H1 (cell line): ENCODE results near the gene INO80C. TPM values are rescaled to one million over a fixed set of nuclear protein-coding genes. Genes with fewer than 3 reads are reported as not detected.

Experiments
- CTCF ChIA-PET: fragments of 300-600 bp; sonication (Branson Sonifier 250); formaldehyde crosslinking; loops from one replicate; lab custom pipeline; 2021; ENCODE audit not compliant: partially characterized antibody; lab: Charles Lee
- POLR2A ChIA-PET: fragments of 300-600 bp; sonication (Branson Sonifier 250); formaldehyde crosslinking; loops from one replicate; lab custom pipeline; 2021; ENCODE audit warnings: inconsistent platforms; ENCODE audit not compliant: partially characterized antibody; lab: Charles Lee
- DNase-seq, 2 experiments: peaks; one replicate each; pipeline versions ENCODE4 v3.0.0 to v3.0.0-alpha.2; 2010 to 2022; ENCODE audit warnings: low spot score in 2 of 2, low read depth in 1 of 2, mixed read lengths in 1 of 2
- FAIRE-seq: peaks from 2 replicates; lab custom pipeline; 2011; peaks lifted over from hg19 to GRCh38; lab: Jason Lieb, UNC
- H2AFZ ChIP-seq: 2 replicates; pipeline ENCODE4 v1.8.1; 2012; ENCODE audit warnings: low read length, inconsistent platforms
- H2AK5ac ChIP-seq: 2 replicates; pipeline ENCODE4 v1.6.1; 2013; ENCODE audit warnings: low read depth, low read length
- H2BK120ac ChIP-seq: replicated peaks from 2 replicates; pipeline ENCODE3; 2013; ENCODE audit warnings: low read depth, low read length, inconsistent platforms
- H2BK12ac ChIP-seq: 2 replicates; pipeline ENCODE4 v1.6.1; 2013; ENCODE audit warnings: low read depth, low read length
- H2BK15ac ChIP-seq: 2 replicates; pipeline ENCODE4 v1.6.1; 2013; ENCODE audit warnings: low read length
- H2BK20ac ChIP-seq: 2 replicates; pipeline ENCODE4 v1.6.1; 2013; ENCODE audit warnings: low read length
- H2BK5ac ChIP-seq: 2 replicates; pipeline ENCODE4 v1.6.1; 2013; ENCODE audit warnings: low read depth, low read length
- H3K14ac ChIP-seq: 2 replicates; pipeline ENCODE4 v1.6.1; 2013; ENCODE audit warnings: inconsistent platforms; ENCODE audit not compliant: insufficient read length
- H3K18ac ChIP-seq: 2 replicates; pipeline ENCODE4 v1.6.1; 2013; ENCODE audit warnings: low read length; ENCODE audit errors: extremely low read depth
- H3K23ac ChIP-seq: 2 replicates; pipeline ENCODE4 v1.6.1; 2013; ENCODE audit warnings: inconsistent platforms; ENCODE audit not compliant: insufficient read length
- H3K23me2 ChIP-seq: 2 replicates; pipeline ENCODE4 v1.6.1; 2013; ENCODE audit warnings: low read depth, low read length
- H3K27ac ChIP-seq: 2 replicates; pipeline ENCODE4 v1.6.1; 2011; ENCODE audit warnings: low read depth, low read length, inconsistent platforms
- H3K27me3 ChIP-seq, 4 experiments: replicated peaks in 1 of 4; 1 replicate in 1 of 4; 2 replicates in 3 of 4; pipeline versions ENCODE4 v1.6.1 to v1.8.1; 2011 to 2013; ENCODE audit warnings: low read length in 3 of 4, mild to moderate bottlenecking in 3 of 4, inconsistent platforms in 2 of 4, mixed read lengths in 2 of 4, moderate library complexity in 1 of 4; ENCODE audit not compliant: control insufficient read depth in 3 of 4, insufficient read depth in 3 of 4; ENCODE audit errors: extremely low read depth in 1 of 4
- H3K36me3 ChIP-seq, 4 experiments: 2 replicates each; pipeline versions ENCODE4 v1.6.1 to v1.8.1; 2011 to 2013; ENCODE audit warnings: mild to moderate bottlenecking in 4 of 4, low read length in 3 of 4, moderate library complexity in 2 of 4, control low read depth in 1 of 4, inconsistent platforms in 1 of 4; ENCODE audit not compliant: insufficient read depth in 4 of 4, control insufficient read depth in 2 of 4
- H3K4ac ChIP-seq: replicated peaks from 2 replicates; pipeline ENCODE3; 2013; ENCODE audit warnings: low read length, low read depth, mixed read lengths, inconsistent platforms; ENCODE audit not compliant: insufficient read length
- H3K4me1 ChIP-seq, 4 experiments: replicated peaks in 1 of 4; 1 replicate in 1 of 4; 2 replicates in 3 of 4; pipeline versions ENCODE4 v1.6.1 to v1.8.1; 2011 to 2013; ENCODE audit warnings: low read length in 3 of 4, inconsistent platforms in 2 of 4, mixed read lengths in 1 of 4; ENCODE audit not compliant: insufficient read depth in 4 of 4, control insufficient read depth in 3 of 4
- H3K4me2 ChIP-seq, 2 experiments: 2 replicates each; pipeline versions ENCODE4 v1.6.1 to v1.8.1; 2011 to 2013; ENCODE audit warnings: low read depth in 2 of 2, low read length in 2 of 2, control low read depth in 1 of 2, inconsistent platforms in 1 of 2, mild to moderate bottlenecking in 1 of 2; ENCODE audit not compliant: insufficient read depth in 1 of 2
- H3K4me3 ChIP-seq, 4 experiments: fragments of 200-600, 300-600 bp in 1 of 4; sonication (generic), shearing (Covaris generic), sonication (Bioruptor Twin) in 1 of 4; 2 replicates each; pipeline versions ENCODE4 v1.5.1 to v1.8.1; 2011 to 2016; ENCODE audit warnings: low read length in 4 of 4, low read depth in 3 of 4, control low read depth in 2 of 4, inconsistent platforms in 2 of 4, mild to moderate bottlenecking in 2 of 4, mixed read lengths in 1 of 4, moderate library complexity in 1 of 4; ENCODE audit not compliant: insufficient read depth in 2 of 4; ENCODE audit errors: extremely low read depth in 1 of 4
- H3K56ac ChIP-seq: replicated peaks from 2 replicates; pipeline ENCODE3; 2013; ENCODE audit warnings: low read depth, mild to moderate bottlenecking, mixed read lengths, low read length, inconsistent platforms; ENCODE audit not compliant: insufficient read length
- H3K79me1 ChIP-seq: 2 replicates; pipeline ENCODE4 v1.6.1; 2013; ENCODE audit warnings: low read depth, low read length, control low read depth
- H3K79me2 ChIP-seq, 2 experiments: 2 replicates each; pipeline versions ENCODE4 v1.6.1 to v1.8.1; 2012 to 2013; ENCODE audit warnings: low read length in 2 of 2, mild to moderate bottlenecking in 2 of 2, inconsistent platforms in 1 of 2; ENCODE audit not compliant: insufficient read depth in 2 of 2, control insufficient read depth in 1 of 2
- H3K9ac ChIP-seq, 4 experiments: replicated peaks in 1 of 4; 1 replicate in 1 of 4; 2 replicates in 3 of 4; pipeline versions ENCODE4 v1.6.1 to v1.8.1; 2011 to 2013; ENCODE audit warnings: low read depth in 3 of 4, low read length in 3 of 4, control low read depth in 2 of 4, mild to moderate bottlenecking in 2 of 4, moderate library complexity in 2 of 4, inconsistent platforms in 1 of 4; ENCODE audit errors: extremely low read depth in 1 of 4
- H3K9me3 ChIP-seq, 2 experiments: 2 replicates each; pipeline versions ENCODE4 v1.6.1 to v1.8.1; 2012 to 2013; ENCODE audit warnings: mild to moderate bottlenecking in 2 of 2, moderate library complexity in 2 of 2, control low read depth in 1 of 2, inconsistent platforms in 1 of 2, low read depth in 1 of 2, low read length in 1 of 2, mixed read lengths in 1 of 2; ENCODE audit not compliant: insufficient read depth in 2 of 2
- H4K20me1 ChIP-seq, 2 experiments: replicated peaks in 1 of 2; 2 replicates each; pipeline versions ENCODE3 to v1.8.1; 2011 to 2013; ENCODE audit warnings: inconsistent platforms in 2 of 2, low read length in 2 of 2, mild to moderate bottlenecking in 1 of 2; ENCODE audit not compliant: insufficient read depth in 2 of 2, control insufficient read depth in 1 of 2
- H4K5ac ChIP-seq: 2 replicates; pipeline ENCODE4 v1.6.1; 2013; ENCODE audit warnings: low read length, low read depth, mixed read lengths, inconsistent platforms; ENCODE audit not compliant: insufficient read length
- H4K8ac ChIP-seq: 2 replicates; pipeline ENCODE4 v1.8.0; 2013; ENCODE audit warnings: mild to moderate bottlenecking, moderate library complexity, low read length, inconsistent platforms; ENCODE audit not compliant: insufficient read depth; ENCODE audit errors: extremely low read depth
- H4K91ac ChIP-seq: replicated peaks from 2 replicates; pipeline ENCODE3; 2013; ENCODE audit warnings: low read length, mixed read lengths, inconsistent platforms; ENCODE audit not compliant: insufficient read length
- CTBP2 ChIP-seq: IDR thresholded peaks from 2 replicates; pipeline ENCODE4 v1.7.0; 2011; ENCODE audit warnings: borderline replicate concordance, mild to moderate bottlenecking, moderate library complexity, mixed read lengths, low read length; ENCODE audit not compliant: insufficient read depth, insufficient read length
- EP300 ChIP-seq, 2 experiments: IDR thresholded peaks; 1 replicate in 1 of 2; 2 replicates in 1 of 2; pipeline ENCODE4 v1.6.1; 2011 to 2012; ENCODE audit warnings: low read depth in 2 of 2, low read length in 2 of 2, mild to moderate bottlenecking in 2 of 2, borderline replicate concordance in 1 of 2, inconsistent platforms in 1 of 2, moderate library complexity in 1 of 2
- FOSL1 ChIP-seq: IDR thresholded peaks from 2 replicates; pipeline ENCODE4 v1.6.1; 2011; ENCODE audit warnings: mild to moderate bottlenecking, low read depth, low read length, moderate library complexity; ENCODE audit not compliant: insufficient read depth
- HDAC2 ChIP-seq, 2 experiments: fragments of 300-600 bp in 1 of 2; sonication (generic) in 1 of 2; IDR thresholded peaks; 2 replicates each; pipeline ENCODE4 v1.6.1; 2011 to 2012; ENCODE audit warnings: low read depth in 2 of 2, low read length in 2 of 2, mild to moderate bottlenecking in 2 of 2, moderate library complexity in 2 of 2, borderline replicate concordance in 1 of 2, inconsistent platforms in 1 of 2
- JUND ChIP-seq: IDR thresholded peaks from 2 replicates; pipeline ENCODE4 v1.6.1; 2011; ENCODE audit warnings: mild to moderate bottlenecking, improper control_type of control experiment, low read length
- KDM4A ChIP-seq: IDR thresholded peaks from one replicate; pipeline ENCODE4 v1.7.1; 2012; ENCODE audit warnings: low read depth, mild to moderate bottlenecking, moderate library complexity, low read length, inconsistent platforms; ENCODE audit not compliant: severe bottlenecking
- RNF2 ChIP-seq: fragments of 200-900, 300-1000 bp; sonication (generic); IDR thresholded peaks from 2 replicates; pipeline ENCODE4 v1.7.1; 2016; ENCODE audit warnings: borderline replicate concordance, low read depth, mild to moderate bottlenecking, antibody characterized with exemption, low read length; ENCODE audit not compliant: poor library complexity, severe bottlenecking; ENCODE audit errors: missing control alignments
- SIX5 ChIP-seq: IDR thresholded peaks from 2 replicates; pipeline ENCODE4 v1.6.1; 2011; ENCODE audit warnings: mild to moderate bottlenecking, low read depth, low read length
- SP1 ChIP-seq: IDR thresholded peaks from 2 replicates; pipeline ENCODE4 v1.6.1; 2011; ENCODE audit warnings: low read depth, low read length
- SRF ChIP-seq: IDR thresholded peaks from 2 replicates; pipeline ENCODE4 v1.6.1; 2011; ENCODE audit warnings: mild to moderate bottlenecking, low read depth, low read length, moderate library complexity
- TAF7 ChIP-seq: optimal IDR thresholded peaks from 2 replicates; pipeline ENCODE3; 2011; ENCODE audit warnings: low read depth, mild to moderate bottlenecking, inconsistent platforms, low read length, moderate library complexity, borderline replicate concordance
- YY1 ChIP-seq: IDR thresholded peaks from 2 replicates; pipeline ENCODE4 v1.6.1; 2011; ENCODE audit warnings: low read depth, mild to moderate bottlenecking, low read length
- ZNF274 ChIP-seq: IDR thresholded peaks from 2 replicates; pipeline ENCODE4 v1.7.0; 2012; ENCODE audit warnings: low read length, borderline replicate concordance; ENCODE audit errors: extremely low read depth
- WGBS, 2 experiments: shearing (Covaris generic) in 1 of 2; methylation state at CpG; one replicate each; pipeline versions ENCODE4 v1.1.6 to v1.1.7; 2013 to 2015; ENCODE audit warnings: low lambda C conversion rate in 2 of 2, mixed read lengths in 2 of 2, inconsistent platforms in 1 of 2, low coverage in 1 of 2, missing lambda C conversion rate in 1 of 2; ENCODE audit not compliant: insufficient replicate concordance in 2 of 2, insufficient coverage in 1 of 2, insufficient read length in 1 of 2; ENCODE audit errors: extremely low coverage in 1 of 2, missing lambda C conversion rate in 1 of 2; 5-methylcytosine and 5-hydroxymethylcytosine counted together
- polyA plus RNA-seq, 7 experiments: library from polyadenylated mRNA; depleted of rRNA in 3 of 7; stranded (reverse) in 5 of 7; unstranded in 2 of 7; fragments of >200 nt in 5 of 7; fragments of 200-250 nt in 2 of 7; gene quantifications; 1 replicate in 5 of 7; 2 replicates in 1 of 7; 4 replicates in 1 of 7; pipeline versions ENCODE4 v1.2.1 to v1.2.3, GENCODE V29; 2011 to 2013; ENCODE audit warnings: missing spikeins in 2 of 7, mixed read lengths in 2 of 7
- total RNA-seq: library from RNA; stranded (reverse); fragmentation: NEBNext Ultra II Directional; extraction: Animal tissue kit (Norgen Biotek cat#: 25700); gene quantifications from 2 replicates; pipeline ENCODE4 v1.2.1, GENCODE V29; 2021

The INO80C gene
- total and polyA plus RNA-seq, 2 of the 8 experiments (the other 6 are each of a cell fraction or from before 2014, with no cell fraction given): 30.1 to 48.9 TPM

GRCh38 chr18:35516789-35517188, 19.0 kb upstream of the INO80C start:
- no peak overlapping the region for H3K23ac ChIP-seq
- H2BK5ac ChIP-seq: no peak overlapping the region
- WGBS, 2 experiments: 82% methylated on average over 3 of the region's 3 CpGs; no CpG with 5 or more reads in 1 of the 2 experiments
- H3K36me3 ChIP-seq: no peaks in the 10 kb centered on the region
- no peak overlapping the region for H3K18ac ChIP-seq
- no peak overlapping the region for H4K8ac ChIP-seq
- H3K27me3 ChIP-seq: no peaks in the 10 kb centered on the region
- no peak overlapping the region for H3K4ac ChIP-seq
- H2AFZ ChIP-seq: no peak overlapping the region
- H2BK120ac ChIP-seq: no peak overlapping the region
- no peak overlapping the region for H2BK12ac ChIP-seq
- no peak overlapping the region for H3K4me2 ChIP-seq
- H3K14ac ChIP-seq: no peak overlapping the region
- H3K56ac ChIP-seq: no peak overlapping the region
- H2AK5ac ChIP-seq: no peak overlapping the region
- ChIA-PET CTCF (interaction anchor here (1.0 kb wide), 2 partner anchors 10 to 17 kb away, joined by 3 read pairs; no protein-coding TSS in a partner anchor), POLR2A (no interaction called here)
- no peak overlapping the region for H4K5ac ChIP-seq
- H3K79me2 ChIP-seq: no peaks in the 10 kb centered on the region
- no peak overlapping the region for H3K27ac ChIP-seq
- no peak overlapping the region for H2BK15ac ChIP-seq
- DNase-seq: no peak
- peaks cover 0 to 8% (median 5%) of the 10 kb centered on the region in 4 experiments; a peak in 4 of 7 replicates for H3K4me1 ChIP-seq
- no peaks in the 10 kb centered on the region for H3K23me2 ChIP-seq
- FAIRE-seq: no peak
- no peak overlapping the region for H2BK20ac ChIP-seq
- H3K9ac ChIP-seq: no peak overlapping the region
- no peaks in the 10 kb centered on the region for H3K9me3 ChIP-seq
- no peak overlapping the region for H4K91ac ChIP-seq
- H4K20me1 ChIP-seq: no peaks in the 10 kb centered on the region
- no peak overlapping the region for H3K4me3 ChIP-seq
- no peaks in the 10 kb centered on the region for H3K79me1 ChIP-seq
- TF ChIP-seq SP1 (no peak), SRF (no peak), TAF7 (no peak), ZNF274 (no peak), RNF2 (no peak), HDAC2 (IDR thresholded peaks at IDR 0.05; ENCODE audit: borderline replicate concordance in 1 of 2, low read depth in 2 of 2, low read length in 2 of 2) (no peak), KDM4A (no peak), SIX5 (no peak), JUND (no peak), CTBP2 (no peak), FOSL1 (no peak), EP300 (IDR thresholded peaks at IDR 0.05; ENCODE audit: borderline replicate concordance in 1 of 2, low read depth in 2 of 2, low read length in 2 of 2) (no peak), YY1 (no peak)
